Common myeloid progenitor, CD34-positive (primary cell): ENCODE results near the gene ARHGAP22.

Experiments used
- CTCF ChIA-PET: fragments of 350-600 bp; sonication (Branson Sonifier 250); formaldehyde crosslinking; loops from one replicate; lab custom pipeline; 2021; ENCODE audit warnings: antibody characterized with exemption; lab: Charles Lee
- POLR2A ChIA-PET: fragments of 350-600 bp; sonication (Branson Sonifier 250); formaldehyde crosslinking; loops from one replicate; lab custom pipeline; 2021; ENCODE audit warnings: antibody characterized with exemption; lab: Charles Lee
- DNase-seq, 3 donors: peaks; one replicate each; pipeline versions ENCODE4 v3.0.0 to v3.0.0-alpha.2; 2013
- H3K27ac ChIP-seq, 2 experiments: 1 replicate in 1 of 2; 2 replicates in 1 of 2; pipeline ENCODE4 v1.7.0; 2013; ENCODE audit warnings: inconsistent platforms in 2 of 2, low read length in 2 of 2, mild to moderate bottlenecking in 2 of 2, low read depth in 1 of 2, moderate library complexity in 1 of 2; ENCODE audit not compliant: severe bottlenecking in 2 of 2, insufficient read depth in 1 of 2, poor library complexity in 1 of 2
- H3K27me3 ChIP-seq, 5 experiments: replicated peaks in 2 of 5; 1 replicate in 3 of 5; 2 replicates in 2 of 5; pipeline versions ENCODE4 v1.6.1 to v1.7.0; 2013; ENCODE audit warnings: low read length in 4 of 5, mild to moderate bottlenecking in 2 of 5, moderate library complexity in 2 of 5, inconsistent platforms in 1 of 5; ENCODE audit not compliant: insufficient read depth in 5 of 5, control insufficient read depth in 4 of 5
- H3K36me3 ChIP-seq, 4 experiments: 1 replicate in 2 of 4; 2 replicates in 2 of 4; pipeline versions ENCODE4 v1.6.1 to v1.7.0; 2013; ENCODE audit warnings: low read length in 3 of 4, control low read depth in 1 of 4, mild to moderate bottlenecking in 1 of 4; ENCODE audit not compliant: control insufficient read depth in 4 of 4, insufficient read depth in 4 of 4
- H3K4me1 ChIP-seq, 4 experiments: 1 replicate in 3 of 4; 2 replicates in 1 of 4; pipeline versions ENCODE4 v1.6.1 to v1.7.1; 2013; ENCODE audit warnings: low read length in 3 of 4, mild to moderate bottlenecking in 3 of 4, control low read depth in 1 of 4, inconsistent platforms in 1 of 4, moderate library complexity in 1 of 4; ENCODE audit not compliant: control insufficient read depth in 4 of 4, insufficient read depth in 4 of 4; ENCODE audit errors: control extremely low read depth in 1 of 4
- H3K4me3 ChIP-seq, 7 experiments: 1 replicate in 4 of 7; 2 replicates in 3 of 7; pipeline versions ENCODE4 v1.5.1 to v1.7.0; 2013; ENCODE audit warnings: mild to moderate bottlenecking in 7 of 7, low read length in 6 of 7, moderate library complexity in 6 of 7, inconsistent platforms in 2 of 7, low read depth in 2 of 7, control low read depth in 1 of 7; ENCODE audit not compliant: insufficient read depth in 4 of 7, control insufficient read depth in 1 of 7; ENCODE audit errors: extremely low read depth in 1 of 7
- H3K9me3 ChIP-seq, 5 experiments: 1 replicate in 4 of 5; 2 replicates in 1 of 5; pipeline versions ENCODE4 v1.6.1 to v1.7.1; 2013; ENCODE audit warnings: low read length in 4 of 5, mild to moderate bottlenecking in 2 of 5, inconsistent platforms in 1 of 5, low read depth in 1 of 5, moderate library complexity in 1 of 5; ENCODE audit not compliant: control insufficient read depth in 4 of 5, insufficient read depth in 2 of 5; ENCODE audit errors: control extremely low read depth in 1 of 5
- WGBS: methylation state at CpG from one replicate; pipeline ENCODE4 v1.1.5; 2013; ENCODE audit not compliant: insufficient coverage; 5-methylcytosine and 5-hydroxymethylcytosine counted together

The ARHGAP22 gene

DNA sequence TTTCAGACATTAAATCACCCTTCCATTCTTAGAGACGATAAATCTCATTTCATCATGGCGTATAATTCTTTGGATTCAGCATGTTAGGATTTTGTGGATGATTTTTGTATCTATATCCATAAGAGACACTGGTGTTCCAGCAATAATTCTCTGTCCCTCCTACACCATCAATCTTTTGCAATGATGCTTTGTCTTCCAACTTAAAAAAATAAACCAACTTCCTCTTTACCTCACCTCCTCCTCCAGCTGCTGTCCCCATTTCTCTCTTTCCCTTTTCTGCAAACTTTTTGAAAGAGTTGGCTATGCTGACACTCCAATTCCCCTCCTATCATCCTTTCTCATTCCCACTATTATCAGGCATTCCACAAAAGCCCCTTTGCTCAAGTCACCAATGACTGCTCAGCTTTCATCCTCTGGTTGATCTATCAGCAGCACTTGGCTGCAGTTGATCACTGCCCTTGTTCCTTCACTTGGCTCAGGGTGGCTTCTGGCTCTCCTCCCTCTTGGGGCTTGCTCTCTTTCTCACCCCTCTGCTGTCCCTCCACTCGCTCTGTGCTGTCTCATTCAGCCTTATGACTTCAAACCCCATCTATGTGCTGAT, 130.0 kb downstream of the ARHGAP22 start:
- no peaks in the 10 kb centered on the region for H3K27me3 ChIP-seq
- peaks cover 14 to 87% (median 81%) of the 10 kb centered on the region in 4 experiments for H3K4me1 ChIP-seq
- H3K4me3 ChIP-seq, result peak overlapping the region in 1 of 7 experiments; percentile 22
- CTCF ChIA-PET, result interaction anchor here (0.6 to 32.1 kb wide), 6 partner anchors 16 to 57 kb away, joined by 3 to 615 read pairs (median 4); no protein-coding TSS in a partner anchor
- H3K27ac ChIP-seq, result no peak overlapping the region
- peaks cover 2 to 28% (median 17%) of the 10 kb centered on the region in 4 experiments for H3K36me3 ChIP-seq
- 80% methylated on average over 1 of the region's 3 CpGs for WGBS
- POLR2A ChIA-PET, result interaction anchor here (0.6 kb wide), 1 partner anchor 1856 kb away, joined by 3 read pairs; no protein-coding TSS in a partner anchor
- H3K9me3 ChIP-seq, result no peaks in the 10 kb centered on the region
- peak in 2 of 3 donors; percentile 43 to 54 for DNase-seq

DNA sequence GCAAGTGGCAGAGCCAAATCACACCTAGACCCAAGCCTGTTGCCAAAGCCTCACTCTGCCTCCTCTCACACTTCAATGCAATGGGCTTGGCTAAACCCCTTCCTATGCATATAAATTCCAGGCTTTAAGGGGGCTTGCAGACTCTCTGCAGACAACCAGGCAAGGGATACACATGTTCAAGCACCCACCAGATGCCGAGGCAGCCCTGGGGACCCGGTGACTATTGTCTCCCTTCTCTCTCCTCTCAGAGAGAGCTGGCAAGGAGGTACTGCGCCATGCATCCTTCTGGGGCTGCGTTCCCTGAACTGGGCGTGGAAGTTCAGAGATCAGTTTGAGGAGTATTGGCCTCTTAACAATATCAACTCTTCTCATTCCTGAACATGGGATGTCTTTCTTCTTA, 131.2 kb downstream of the ARHGAP22 start:
- ChIA-PET POLR2A (no interaction called here), CTCF (interaction anchor here (12.6 to 32.1 kb wide), 2 partner anchors 15 to 25 kb away, joined by 155 to 615 read pairs; no protein-coding TSS in a partner anchor)
- no peaks in the 10 kb centered on the region for H3K27me3 ChIP-seq
- no peaks in the 10 kb centered on the region for H3K9me3 ChIP-seq
- H3K27ac ChIP-seq, result peak overlapping the region in 1 of 2 experiments; percentile 51
- 86% methylated on average over 4 of the region's 5 CpGs for WGBS
- no peak for DNase-seq
- peaks cover 2 to 24% (median 15%) of the 10 kb centered on the region in 4 experiments for H3K36me3 ChIP-seq
- H3K4me1 ChIP-seq, result peaks cover 14 to 87% (median 81%) of the 10 kb centered on the region in 4 experiments
- H3K4me3 ChIP-seq, result no peak overlapping the region

DNA sequence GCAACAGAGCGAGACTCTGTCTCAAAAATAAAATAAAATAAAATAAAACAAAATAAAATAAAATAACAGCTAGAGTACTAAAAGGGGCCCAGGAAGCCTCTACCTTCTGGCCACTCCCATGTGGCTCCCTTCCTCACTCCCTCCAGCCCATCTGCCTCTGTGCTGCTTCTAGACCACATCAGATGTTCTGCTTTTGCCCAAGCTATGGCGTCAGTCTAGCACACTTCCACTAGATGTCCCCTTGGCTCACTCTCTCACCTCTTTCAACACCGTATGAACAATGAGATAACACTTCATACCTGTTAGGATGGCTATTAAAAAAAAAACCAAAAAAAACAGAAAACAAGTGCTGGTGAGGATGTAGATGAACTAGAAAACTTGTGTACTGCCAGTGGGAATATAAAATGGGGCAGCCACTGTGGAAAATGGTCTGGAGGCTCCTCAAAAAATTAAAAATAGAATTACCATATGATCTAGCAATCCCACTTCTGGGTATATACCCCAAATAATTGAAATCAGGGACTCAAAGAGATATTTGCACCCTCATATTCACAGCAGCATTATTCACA, 132.3 kb downstream of the ARHGAP22 start:
- peak in 2 of 3 donors; percentile 66 to 75 for DNase-seq
- ChIA-PET CTCF (interaction anchor here (1.1 to 32.1 kb wide), 5 partner anchors 9 to 111 kb away, joined by 3 to 615 read pairs (median 82); no protein-coding TSS in a partner anchor), POLR2A (no interaction called here)
- no peaks in the 10 kb centered on the region for H3K9me3 ChIP-seq
- WGBS, result no CpG with 5 or more reads among the region's 3 CpGs
- H3K27me3 ChIP-seq, result no peaks in the 10 kb centered on the region
- H3K36me3 ChIP-seq, result peaks cover 2 to 15% (median 11%) of the 10 kb centered on the region in 4 experiments
- H3K4me3 ChIP-seq, result no peak overlapping the region
- H3K4me1 ChIP-seq, result peaks cover 14 to 90% (median 85%) of the 10 kb centered on the region in 4 experiments
- peak overlapping the region in 1 of 2 experiments; percentile 51 for H3K27ac ChIP-seq

DNA sequence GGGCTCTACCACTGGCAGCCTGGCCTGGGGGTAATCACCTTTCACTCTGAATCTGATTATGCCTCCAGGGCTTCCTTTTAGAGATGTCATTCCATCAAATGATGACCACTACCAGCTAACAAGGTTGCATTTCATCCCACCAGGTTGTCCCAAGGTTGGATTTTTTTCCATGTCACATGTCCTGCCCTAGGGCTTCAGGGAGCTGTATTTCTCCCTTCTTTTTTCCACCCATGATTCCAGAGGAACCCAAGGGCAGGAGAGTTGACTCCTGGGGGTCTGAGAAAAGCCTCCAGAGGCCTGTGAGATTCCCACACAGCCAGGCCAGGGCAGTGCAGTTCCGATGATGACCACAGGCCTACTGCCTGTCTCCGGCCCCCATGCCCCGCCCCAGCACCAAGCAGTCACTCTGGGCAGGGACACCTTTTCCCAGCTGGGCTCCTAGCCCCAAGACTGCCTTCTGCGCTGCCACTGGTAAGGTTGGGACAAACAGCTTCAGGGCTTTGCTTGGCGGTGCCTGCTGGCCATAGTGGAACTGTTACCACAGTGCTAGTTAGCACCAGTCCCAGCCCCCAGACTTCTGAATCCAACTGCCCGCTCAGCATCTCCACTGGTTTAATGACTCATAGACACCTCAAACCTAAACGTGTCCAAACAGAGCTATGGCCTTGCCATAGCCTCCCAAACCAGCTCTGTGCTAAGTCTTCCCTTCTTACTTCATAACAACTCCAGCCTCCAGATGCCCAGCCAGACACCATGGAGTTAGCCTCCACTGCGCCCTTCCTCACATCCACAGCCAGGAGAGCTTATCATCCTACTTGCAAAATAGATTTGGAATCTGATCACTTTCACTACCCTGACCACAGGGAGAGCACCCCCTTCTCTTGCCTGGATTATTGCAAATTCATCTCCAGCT, 133.7 kb downstream of the ARHGAP22 start:
- Histone ChIP-seq H3K4me3 (peak overlapping the region in 4 of 7 experiments; percentile 8 to 35 (median 16)), H3K27me3 (no peaks in the 10 kb centered on the region), H3K9me3 (no peaks in the 10 kb centered on the region), H3K36me3 (peaks cover 2 to 11% (median 7%) of the 10 kb centered on the region in 4 experiments), H3K4me1 (peaks cover 14 to 87% (median 81%) of the 10 kb centered on the region in 4 experiments), H3K27ac (peak overlapping the region; percentile 86 to 93)
- WGBS, result 87% methylated on average over 8 of the region's 8 CpGs
- CTCF ChIA-PET, result interaction anchor here (0.8 to 32.1 kb wide), 8 partner anchors 10 to 110 kb away, joined by 3 to 615 read pairs (median 5); no protein-coding TSS in a partner anchor
- POLR2A ChIA-PET, result interaction anchor here (1.0 to 2.0 kb wide), 3 partner anchors 11 to 35 kb away, joined by 3 to 10 read pairs (median 4); no protein-coding TSS in a partner anchor
- DNase-seq, result peak in 2 of 3 donors; percentile 45 to 56

DNA sequence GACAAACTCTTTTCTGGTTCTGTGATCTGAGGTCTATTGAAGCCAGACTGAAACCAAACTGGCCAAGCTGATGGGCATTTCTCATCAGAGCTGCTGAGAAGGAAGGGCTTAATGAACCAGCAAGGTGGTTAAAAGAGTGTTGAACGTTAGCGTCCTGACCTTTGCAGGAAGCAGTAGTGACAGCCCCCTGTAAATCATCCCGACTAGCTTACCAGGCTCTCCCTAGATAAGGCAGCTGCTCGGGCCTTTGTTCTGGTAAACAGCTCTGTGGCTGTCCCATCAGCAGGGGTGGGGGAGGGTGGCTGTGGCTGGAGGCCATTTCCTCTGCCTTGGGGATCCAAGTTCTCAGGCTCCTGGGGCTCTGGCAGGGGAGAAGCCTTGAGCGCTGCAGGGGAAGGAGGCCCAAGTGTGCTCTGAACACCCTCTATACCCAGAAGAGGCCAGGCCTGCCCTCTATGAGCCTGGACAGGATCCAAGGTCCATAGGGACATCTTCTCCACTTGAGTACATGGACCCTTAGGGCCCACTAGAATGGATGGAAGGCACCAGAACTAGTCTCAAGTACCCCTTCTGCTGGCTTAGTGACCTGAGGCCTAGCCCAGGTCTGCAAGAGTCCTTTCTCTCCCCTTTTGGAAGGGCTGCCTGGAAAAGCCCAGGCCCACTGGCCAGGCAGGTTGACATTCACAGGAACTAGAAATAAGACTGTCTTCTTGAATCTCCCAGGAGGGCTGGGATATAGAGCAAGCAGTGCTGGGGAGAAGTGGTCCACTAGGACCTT, 134.6 kb downstream of the ARHGAP22 start:
- ChIA-PET CTCF (interaction anchor here (1.0 to 32.1 kb wide), 11 partner anchors 11 to 106 kb away, joined by 3 to 615 read pairs (median 5); no protein-coding TSS in a partner anchor), POLR2A (interaction anchor here (0.7 to 2.1 kb wide), 7 partner anchors 10 to 36 kb away, joined by 3 to 10 read pairs (median 4); no protein-coding TSS in a partner anchor)
- no CpG with 5 or more reads among the region's 5 CpGs for WGBS
- peaks cover 2 to 7% (median 5%) of the 10 kb centered on the region in 4 experiments for H3K36me3 ChIP-seq
- peak overlapping the region; percentile 86 to 93 for H3K27ac ChIP-seq
- peaks cover 10 to 87% (median 81%) of the 10 kb centered on the region in 4 experiments for H3K4me1 ChIP-seq
- DNase-seq, result peak; percentile 90 to 99 (median 98)
- H3K9me3 ChIP-seq, result no peaks in the 10 kb centered on the region
- no peaks in the 10 kb centered on the region for H3K27me3 ChIP-seq
- peak overlapping the region in 4 of 7 experiments; percentile 11 to 43 (median 19) for H3K4me3 ChIP-seq
